Spleen (tissue), 13 donors: Measurements from ENCODE around the gene MC2R. TPM values are rescaled to one million over a fixed set of nuclear protein-coding genes. Genes with fewer than 3 reads are reported as not detected.
A peak's percentile ranks its signal among the peaks of the same experiment; 100 is the strongest.

Source experiments
- DNase-seq: peaks from one replicate; pipeline ENCODE4 v3.0.0-alpha.2; 2020
- H3K27ac ChIP-seq, 8 donors: fragments of 200-600 bp; sonication (generic) in 7 of 8; 1 replicate in 4 of 8; 2 replicates in 4 of 8; pipeline versions ENCODE4 v1.5.0 to v1.8.0; 2016 to 2021; ENCODE audit warnings: inconsistent platforms in 4 of 8, mild to moderate bottlenecking in 4 of 8, moderate library complexity in 1 of 8
- H3K27me3 ChIP-seq, 7 donors: fragments of 200-600 bp; sonication (generic) in 6 of 7; replicated peaks in 1 of 7; 1 replicate in 4 of 7; 2 replicates in 3 of 7; pipeline versions ENCODE4 v1.5.0 to v1.8.0; 2016 to 2021; ENCODE audit warnings: inconsistent platforms in 3 of 7, mild to moderate bottlenecking in 1 of 7
- H3K36me3 ChIP-seq, 6 donors: fragments of 200-600 bp; sonication (generic) in 5 of 6; 1 replicate in 4 of 6; 2 replicates in 2 of 6; pipeline versions ENCODE4 v1.5.0 to v1.8.0; 2016 to 2021; ENCODE audit warnings: inconsistent platforms in 2 of 6
- H3K4me1 ChIP-seq, 6 donors: fragments of 200-600 bp; sonication (generic) in 5 of 6; 1 replicate in 3 of 6; 2 replicates in 3 of 6; pipeline versions ENCODE4 v1.5.0 to v1.8.0; 2016 to 2021; ENCODE audit warnings: inconsistent platforms in 3 of 6
- H3K4me3 ChIP-seq, 8 donors: fragments of 200-600 bp; sonication (generic) in 7 of 8; 1 replicate in 4 of 8; 2 replicates in 4 of 8; pipeline versions ENCODE4 v1.5.0 to v1.8.0; 2016 to 2021; ENCODE audit warnings: inconsistent platforms in 4 of 8, mild to moderate bottlenecking in 4 of 8, moderate library complexity in 2 of 8
- H3K9me3 ChIP-seq, 8 donors: fragments of 200-600 bp; sonication (generic) in 7 of 8; 1 replicate in 4 of 8; 2 replicates in 4 of 8; pipeline versions ENCODE4 v1.5.0 to v1.8.0; 2016 to 2021; ENCODE audit warnings: inconsistent platforms in 4 of 8
- CTCF ChIP-seq, 11 experiments: fragments of 200-600 bp in 7 of 11; fragments of 450-650 bp in 4 of 11; sonication (generic) in 4 of 11; IDR thresholded peaks in 8 of 11; conservative IDR thresholded peaks in 3 of 11; 1 replicate in 7 of 11; 2 replicates in 4 of 11; pipeline versions ENCODE4 v1.4.0 to v1.8.0; 2016 to 2021; ENCODE audit warnings: antibody characterized with exemption in 11 of 11, inconsistent platforms in 4 of 11, mild to moderate bottlenecking in 1 of 11
- POLR2A ChIP-seq, 3 donors: fragments of 450-650 bp; IDR thresholded peaks; one replicate each; pipeline ENCODE4 v1.5.1; 2017; ENCODE audit warnings: antibody characterized with exemption in 3 of 3, mild to moderate bottlenecking in 1 of 3
- POLR2AphosphoS5 ChIP-seq, 3 donors: sonication (generic); formaldehyde crosslinking; IDR thresholded peaks; one replicate each; pipeline ENCODE4 v1.5.1; 2017; ENCODE audit warnings: antibody characterized with exemption in 3 of 3
- WGBS, 5 donors: extraction: QIAGEN DNeasy Blood & Tissue Kit in 3 of 5; methylation state at CpG; one replicate each; pipeline versions ENCODE4 v1.1.5 to v1.1.7; 2013 to 2018; 5-methylcytosine and 5-hydroxymethylcytosine counted together
- intact Hi-C: fragments of 100-400 bp; cut with DNase I; formaldehyde crosslinking; loops from one replicate; pipeline ENCODE4 v1.15.0; 2023; ENCODE audit warnings: low total_unique reads
- long read RNA-seq, 2 donors: transcript quantifications; one replicate each; lab custom pipeline, GENCODE V29; 2026
- polyA plus RNA-seq, 3 donors: library from polyadenylated mRNA; stranded (reverse); fragments of 200-250 nt; gene quantifications; one replicate each; pipeline ENCODE4 v1.2.1, GENCODE V29; 2013
- total RNA-seq, 7 donors: library from RNA; depleted of rRNA in 3 of 7; stranded (reverse); fragments of >200 nt in 3 of 7; fragmentation: NEBNext Ultra II Directional in 4 of 7; extraction: Animal tissue kit (Norgen Biotek cat#: 25700) in 4 of 7; gene quantifications; one replicate each; pipeline versions ENCODE4 v1.1.0 to v1.2.1, GENCODE V29; 2016 to 2021
- donor health status: healthy with polysubstance abuse.
- donor health status: DM: no; HTN: no; CAD: no; lungs with moderate emphysema.
- donor health status: DM: no; HTN: no; CAD: no.
- donor health status: Bipolar disorder and iron deficiency.
- donor health status: healthy.
- donor health status: DM: no; HTN: no; CAD: no.
- donor health status: DM: yes; HTN: yes; CAD: no.

Gene MC2R
- total RNA-seq = not detected
- not detected for polyA plus RNA-seq
- long read RNA-seq, donor 1 = 0 reads
- long read RNA-seq, donor 2 = 0 reads

GRCh38 chr18:13915391-13915790 is at the start of gene MC2R:
TSS of gene MC2R (minus strand) at chr18:13915536. CDS start at chr18:13885518, 30,018 bp downstream.
- DNase-seq = no peak
- no peaks in the 10 kb centered on the region for H3K36me3 ChIP-seq
- H3K9me3 ChIP-seq = no peaks in the 10 kb centered on the region
- H3K4me1 ChIP-seq = no peaks in the 10 kb centered on the region
- intact Hi-C loops = no loop called here
- TF ChIP-seq POLR2A (IDR thresholded peaks at IDR 0.05) = no peak
- no peak for TF ChIP-seq CTCF (IDR thresholded peaks at IDR 0.05 in 8 of 11, conservative IDR thresholded peaks at IDR 0.05 in 3 of 11)
- TF ChIP-seq POLR2AphosphoS5 (IDR thresholded peaks at IDR 0.05) = no peak
- H3K4me3 ChIP-seq = no peak within 1 kb of the TSS
- H3K27ac ChIP-seq = peak within 1 kb of the TSS in 1 of 8 donors; percentile 15
- 81 to 92% (median 88%) methylated on average over 4 of the region's 4 CpGs for WGBS, 5 donors
- H3K27me3 ChIP-seq = no peaks in the 10 kb centered on the region

GRCh38 chr18:13945811-13946210 is 30.5 kb upstream of the MC2R start:
- 87 to 96% (median 90%) methylated on average over 2 of the region's 2 CpGs for WGBS, 5 donors
- Histone ChIP-seq H3K9me3 (peaks cover 0 to 19% (median 7%) of the 10 kb centered on the region in 8 donors), H3K27ac (no peak overlapping the region), H3K4me3 (no peak overlapping the region), H3K4me1 (no peaks in the 10 kb centered on the region), H3K27me3 (no peaks in the 10 kb centered on the region), H3K36me3 (no peaks in the 10 kb centered on the region)
- intact Hi-C loops = no loop called here
- no peak for TF ChIP-seq POLR2A (IDR thresholded peaks at IDR 0.05)
- no peak for DNase-seq

GRCh38 chr18:13943338-13943737 is 28.0 kb upstream of the MC2R start:
- TF ChIP-seq CTCF (IDR thresholded peaks at IDR 0.05 in 8 of 11, conservative IDR thresholded peaks at IDR 0.05 in 3 of 11) (no peak), POLR2A (IDR thresholded peaks at IDR 0.05) (no peak), POLR2AphosphoS5 (IDR thresholded peaks at IDR 0.05) (no peak)
- H3K4me3 ChIP-seq = no peak overlapping the region
- H3K4me1 ChIP-seq = no peaks in the 10 kb centered on the region
- no peaks in the 10 kb centered on the region for H3K36me3 ChIP-seq
- no peak for DNase-seq
- H3K9me3 ChIP-seq = peaks cover 0 to 19% (median 7%) of the 10 kb centered on the region in 8 donors
- 57 to 72% (median 67%) methylated on average over 2 of the region's 2 CpGs for WGBS, 5 donors
- intact Hi-C loops = loop anchor here (5.0 kb wide), 1 partner anchor 51 kb away; no protein-coding TSS in a partner anchor
- no peaks in the 10 kb centered on the region for H3K27me3 ChIP-seq
- H3K27ac ChIP-seq = no peak overlapping the region

- TF ChIP-seq POLR2AphosphoS5 (IDR thresholded peaks at IDR 0.05) = no peak
- no peak for TF ChIP-seq POLR2A (IDR thresholded peaks at IDR 0.05)
- TF ChIP-seq CTCF (IDR thresholded peaks at IDR 0.05 in 8 of 11, conservative IDR thresholded peaks at IDR 0.05 in 3 of 11) = no peak
- no peak for DNase-seq
- H3K4me1 ChIP-seq = no peaks in the 10 kb centered on the region
- intact Hi-C loops = loop anchor here (5.0 kb wide), 1 partner anchor 48 kb away; no protein-coding TSS in a partner anchor
- H3K27ac ChIP-seq = no peak overlapping the region
- 87 to 96% (median 89%) methylated on average over 14 of the region's 14 CpGs for WGBS, 5 donors
- no peaks in the 10 kb centered on the region for H3K27me3 ChIP-seq
- H3K9me3 ChIP-seq = peaks cover 0 to 8% (median 3%) of the 10 kb centered on the region in 8 donors
- no peaks in the 10 kb centered on the region for H3K36me3 ChIP-seq
- H3K4me3 ChIP-seq = no peak overlapping the region
Observed at GRCh38 chr18:13940326-13940725, 25.0 kb upstream of the MC2R start.
